HG03159 (cell line): ENCODE measurements around the gene SFXN3.

Source experiments
- ATAC-seq: cut with Tn5 transposase; IDR thresholded peaks from one replicate; pipeline ENCODE4 v1.9.1; 2021; ENCODE audit warnings: mild to moderate bottlenecking, moderate library complexity; ENCODE audit not compliant: unreplicated experiment

Gene SFXN3

DNA sequence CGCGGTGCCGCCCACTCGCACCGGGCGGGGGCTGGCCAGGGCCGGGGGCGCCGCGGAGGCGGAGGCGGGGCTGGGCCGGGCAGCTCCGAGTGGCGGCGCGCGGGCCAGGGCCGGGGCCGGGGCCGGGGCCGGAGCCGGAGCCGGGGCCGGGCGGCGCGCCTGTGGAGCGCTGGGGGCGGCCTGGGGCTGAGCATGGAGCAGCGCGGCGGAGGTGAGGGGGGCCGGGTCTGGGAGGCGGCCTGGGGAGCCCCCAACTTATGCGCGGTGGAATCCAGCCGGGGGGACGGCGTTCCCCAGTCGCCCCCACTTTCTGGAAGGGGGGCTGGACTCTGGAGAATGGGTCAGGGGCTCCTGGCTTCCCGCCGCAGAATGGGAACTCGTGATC lies 31.3 kb upstream of the SFXN3 start, which contains the start of gene LZTS2:
LZTS2 (plus strand) TSS at position 67 of the 385 bp plus-strand sequence. CDS start 2,731 bp downstream, outside the sequence.
- ATAC-seq: peak; percentile 9

DNA sequence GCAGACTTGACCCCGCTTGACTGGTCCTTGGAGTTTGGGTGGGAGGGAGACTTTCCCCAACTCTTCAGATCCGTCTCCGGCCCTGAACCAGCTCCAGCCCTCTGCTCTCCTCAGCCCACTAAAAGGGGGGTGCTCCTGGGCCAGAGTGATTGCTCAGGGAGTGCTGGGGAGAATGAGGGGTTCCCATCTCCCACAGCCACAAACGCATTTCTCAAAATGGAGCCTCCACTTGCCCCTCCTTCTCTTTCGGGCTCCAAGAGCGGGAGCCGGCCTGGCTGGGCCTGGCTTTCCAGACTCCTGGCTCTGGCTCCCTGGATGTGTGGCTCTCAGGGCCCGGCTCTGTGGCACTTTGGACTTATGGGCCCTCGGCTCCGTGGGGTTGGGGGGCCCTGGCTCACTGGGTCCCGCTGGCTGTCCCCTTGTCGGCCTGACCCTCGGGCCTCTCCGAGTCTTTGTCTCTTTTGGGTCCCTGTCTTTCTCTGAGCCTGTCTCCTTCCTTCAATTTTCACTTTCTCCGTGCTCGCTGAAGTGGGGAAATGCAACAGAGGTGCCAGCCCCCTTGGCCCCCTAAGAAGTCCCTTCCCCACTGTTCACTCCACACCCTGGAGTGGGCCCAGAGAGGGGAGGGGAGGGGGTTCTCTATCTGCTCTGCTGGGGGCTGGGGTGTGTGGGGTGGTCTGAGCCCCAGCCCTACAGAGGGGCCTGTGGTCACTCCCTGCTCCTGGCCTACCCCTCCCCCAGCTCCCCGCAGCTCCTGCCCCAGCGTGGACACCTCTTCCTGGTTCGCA lies 30.7 kb upstream of the SFXN3 start:
- no peak for ATAC-seq

DNA sequence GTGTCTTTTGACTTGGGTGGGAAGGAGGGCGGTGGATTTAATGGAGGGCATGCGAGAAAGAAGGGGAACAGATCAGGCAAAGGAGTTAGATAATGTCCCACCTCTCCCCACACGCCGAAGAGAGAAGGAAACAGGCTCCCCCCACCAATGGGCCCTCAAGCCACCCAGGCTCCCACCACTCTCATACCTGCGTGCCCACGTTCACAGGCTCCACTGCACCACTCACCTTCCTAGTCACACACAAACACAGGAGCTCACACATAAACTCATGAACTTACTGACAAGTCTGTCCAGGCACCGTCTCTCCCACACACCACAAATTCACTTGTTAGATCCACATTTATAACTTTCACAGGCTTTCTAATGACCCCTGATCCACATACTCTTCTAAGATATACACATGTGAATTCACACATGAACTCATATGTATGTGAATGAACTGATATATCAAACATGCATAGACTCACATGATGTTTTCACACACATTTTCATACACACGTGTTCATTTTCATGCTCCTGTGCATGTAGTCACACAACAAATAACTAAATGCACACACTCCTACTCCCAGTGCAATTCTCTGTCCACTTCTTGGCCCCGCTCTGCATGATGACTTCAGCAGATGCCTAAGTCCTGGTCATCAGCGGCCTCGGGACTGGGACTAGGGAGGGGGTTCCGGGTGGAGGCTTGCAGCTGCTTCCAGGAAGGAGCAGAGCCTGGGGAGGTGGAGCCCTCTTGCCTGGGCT lies 29.9 kb upstream of the SFXN3 start:
- no peak for ATAC-seq

DNA sequence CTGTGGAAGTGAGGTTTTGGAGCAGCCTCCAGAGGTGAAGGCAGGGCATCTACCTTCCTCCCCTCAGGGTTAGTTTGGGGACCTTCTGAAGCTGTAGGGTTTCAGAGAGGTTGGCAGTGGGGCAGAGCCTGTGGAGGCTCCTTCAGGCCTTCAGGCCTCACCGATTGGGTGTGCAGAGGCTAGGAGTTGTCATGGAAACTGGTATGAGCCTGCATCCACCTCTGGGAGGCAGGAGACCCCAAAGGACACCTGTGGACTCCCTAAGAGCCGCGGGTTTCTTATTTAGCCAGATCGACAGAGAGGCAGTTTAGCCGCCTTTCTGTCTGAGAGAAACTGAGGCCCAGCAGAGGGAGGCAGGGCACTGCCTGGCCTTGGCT lies 29.4 kb upstream of the SFXN3 start:
- ATAC-seq: no peak

DNA sequence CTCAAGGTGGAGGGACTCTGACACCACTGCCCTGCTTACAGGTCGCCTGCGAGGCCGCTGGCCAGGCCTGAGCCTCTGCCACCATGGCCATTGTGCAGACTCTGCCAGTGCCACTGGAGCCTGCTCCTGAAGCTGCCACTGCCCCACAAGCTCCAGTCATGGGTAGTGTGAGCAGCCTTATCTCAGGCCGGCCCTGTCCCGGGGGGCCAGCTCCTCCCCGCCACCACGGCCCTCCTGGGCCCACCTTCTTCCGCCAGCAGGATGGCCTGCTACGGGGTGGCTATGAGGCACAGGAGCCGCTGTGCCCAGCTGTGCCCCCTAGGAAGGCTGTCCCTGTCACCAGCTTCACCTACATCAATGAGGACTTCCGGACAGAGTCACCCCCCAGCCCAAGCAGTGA lies 28.6 kb upstream of the SFXN3 start:
- no peak for ATAC-seq

DNA sequence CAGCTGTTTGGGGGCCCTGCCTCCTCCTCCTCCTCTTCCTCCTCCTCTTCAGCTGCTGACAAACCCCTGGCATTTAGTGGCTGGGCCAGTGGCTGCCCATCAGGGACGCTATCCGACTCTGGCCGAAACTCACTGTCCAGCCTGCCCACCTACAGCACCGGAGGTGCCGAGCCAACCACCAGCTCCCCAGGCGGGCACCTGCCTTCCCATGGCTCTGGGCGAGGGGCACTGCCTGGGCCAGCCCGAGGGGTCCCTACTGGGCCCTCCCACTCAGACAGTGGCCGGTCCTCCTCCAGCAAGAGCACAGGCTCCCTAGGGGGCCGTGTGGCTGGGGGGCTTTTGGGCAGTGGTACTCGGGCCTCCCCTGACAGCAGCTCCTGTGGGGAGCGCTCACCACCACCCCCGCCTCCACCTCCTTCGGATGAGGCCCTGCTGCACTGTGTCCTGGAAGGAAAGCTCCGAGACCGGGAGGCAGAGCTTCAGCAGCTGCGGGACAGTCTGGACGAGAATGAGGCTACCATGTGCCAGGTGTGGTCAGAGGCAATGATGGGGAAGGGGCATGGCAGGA lies 27.3 kb upstream of the SFXN3 start:
- no peak for ATAC-seq

DNA sequence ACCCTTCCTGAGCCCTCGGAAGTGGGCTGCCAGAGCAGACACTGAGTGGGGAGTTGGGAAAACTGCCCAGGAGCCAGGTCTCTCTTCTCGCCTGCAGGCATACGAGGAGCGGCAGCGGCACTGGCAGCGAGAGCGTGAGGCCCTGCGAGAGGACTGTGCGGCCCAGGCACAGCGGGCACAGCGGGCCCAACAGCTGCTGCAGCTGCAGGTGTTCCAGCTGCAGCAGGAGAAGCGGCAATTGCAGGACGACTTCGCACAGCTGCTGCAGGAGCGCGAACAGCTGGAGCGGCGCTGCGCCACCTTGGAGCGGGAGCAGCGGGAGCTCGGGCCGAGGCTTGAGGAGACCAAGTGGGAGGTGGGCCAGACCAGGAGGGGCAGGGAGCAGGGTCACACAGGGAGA lies 25.7 kb upstream of the SFXN3 start:
- ATAC-seq: no peak

DNA sequence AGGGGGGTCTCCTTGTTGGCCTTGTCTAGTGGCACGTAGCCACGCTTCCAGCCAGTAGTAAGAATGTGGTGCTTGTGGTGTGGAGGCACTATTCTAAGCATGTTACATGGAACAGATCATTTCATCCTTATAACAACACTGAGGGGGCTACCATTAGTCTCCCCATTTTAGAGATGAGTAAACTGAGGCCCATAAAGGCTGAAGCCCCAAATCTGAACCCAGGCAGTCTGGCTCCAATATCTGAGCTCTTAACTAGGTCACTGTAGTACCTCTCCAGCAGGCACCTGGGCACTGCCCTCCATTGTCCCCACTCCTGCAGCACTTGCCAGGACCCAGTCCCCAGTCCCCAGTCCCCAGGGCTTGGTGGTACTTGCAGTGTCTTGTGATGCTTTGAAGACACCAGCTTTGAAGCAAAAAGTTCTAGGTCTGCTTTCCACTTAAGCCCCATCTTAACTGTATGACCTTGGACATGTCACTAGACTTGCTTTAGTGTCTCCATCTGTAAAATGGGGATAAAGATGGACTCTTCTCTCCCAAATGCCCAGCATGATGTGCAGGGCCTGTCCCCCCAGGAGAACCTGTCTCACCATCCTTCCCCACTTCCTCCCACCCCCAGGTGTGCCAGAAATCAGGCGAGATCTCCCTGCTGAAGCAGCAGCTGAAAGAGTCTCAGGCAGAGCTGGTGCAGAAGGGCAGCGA lies 25.0 kb upstream of the SFXN3 start:
- no peak for ATAC-seq

DNA sequence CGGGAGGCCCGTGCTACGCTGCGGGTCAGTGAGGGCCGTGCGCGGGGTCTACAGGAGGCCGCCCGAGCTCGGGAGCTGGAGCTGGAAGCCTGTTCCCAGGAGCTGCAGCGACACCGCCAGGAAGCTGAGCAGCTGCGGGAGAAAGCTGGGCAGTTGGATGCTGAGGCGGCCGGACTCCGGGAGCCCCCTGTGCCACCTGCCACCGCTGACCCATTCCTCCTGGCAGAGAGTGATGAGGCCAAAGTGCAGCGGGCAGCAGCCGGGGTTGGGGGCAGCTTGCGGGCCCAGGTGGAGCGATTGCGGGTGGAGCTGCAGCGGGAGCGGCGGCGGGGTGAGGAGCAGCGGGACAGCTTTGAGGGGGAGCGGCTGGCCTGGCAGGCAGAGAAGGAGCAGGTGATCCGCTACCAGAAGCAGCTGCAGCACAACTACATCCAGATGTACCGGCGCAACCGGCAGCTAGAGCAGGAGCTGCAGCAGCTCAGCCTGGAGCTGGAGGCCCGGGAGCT lies 24.4 kb upstream of the SFXN3 start:
- ATAC-seq: no peak

DNA sequence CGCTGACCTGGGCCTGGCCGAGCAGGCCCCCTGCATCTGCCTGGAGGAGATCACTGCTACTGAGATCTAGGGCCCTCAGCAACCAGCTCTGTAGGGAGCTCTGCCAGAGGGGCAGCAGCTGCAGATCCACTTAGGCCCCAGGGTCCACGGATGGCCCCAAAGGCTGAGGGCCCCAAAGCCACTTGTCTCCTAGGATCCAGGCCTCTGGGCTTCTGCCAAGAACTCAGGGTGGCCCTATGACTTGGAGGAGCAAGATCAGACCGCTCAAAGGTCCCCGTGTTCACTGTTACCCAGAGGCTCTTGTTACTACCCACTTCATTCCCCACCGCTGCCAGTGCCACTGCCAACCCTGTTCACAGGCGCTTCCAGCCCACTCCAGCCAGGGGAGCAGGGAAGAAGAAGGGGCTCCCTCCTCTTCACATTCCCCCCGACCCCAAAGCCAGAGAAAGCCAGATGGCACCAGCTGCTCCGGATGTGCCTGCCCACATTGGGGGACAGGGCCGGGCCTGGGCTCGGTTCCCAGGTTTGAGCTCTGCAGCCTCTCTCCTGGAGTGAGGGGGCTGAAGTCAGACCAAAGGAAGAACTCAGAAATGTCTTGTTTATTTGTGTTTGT lies 23.8 kb upstream of the SFXN3 start:
- no peak for ATAC-seq

DNA sequence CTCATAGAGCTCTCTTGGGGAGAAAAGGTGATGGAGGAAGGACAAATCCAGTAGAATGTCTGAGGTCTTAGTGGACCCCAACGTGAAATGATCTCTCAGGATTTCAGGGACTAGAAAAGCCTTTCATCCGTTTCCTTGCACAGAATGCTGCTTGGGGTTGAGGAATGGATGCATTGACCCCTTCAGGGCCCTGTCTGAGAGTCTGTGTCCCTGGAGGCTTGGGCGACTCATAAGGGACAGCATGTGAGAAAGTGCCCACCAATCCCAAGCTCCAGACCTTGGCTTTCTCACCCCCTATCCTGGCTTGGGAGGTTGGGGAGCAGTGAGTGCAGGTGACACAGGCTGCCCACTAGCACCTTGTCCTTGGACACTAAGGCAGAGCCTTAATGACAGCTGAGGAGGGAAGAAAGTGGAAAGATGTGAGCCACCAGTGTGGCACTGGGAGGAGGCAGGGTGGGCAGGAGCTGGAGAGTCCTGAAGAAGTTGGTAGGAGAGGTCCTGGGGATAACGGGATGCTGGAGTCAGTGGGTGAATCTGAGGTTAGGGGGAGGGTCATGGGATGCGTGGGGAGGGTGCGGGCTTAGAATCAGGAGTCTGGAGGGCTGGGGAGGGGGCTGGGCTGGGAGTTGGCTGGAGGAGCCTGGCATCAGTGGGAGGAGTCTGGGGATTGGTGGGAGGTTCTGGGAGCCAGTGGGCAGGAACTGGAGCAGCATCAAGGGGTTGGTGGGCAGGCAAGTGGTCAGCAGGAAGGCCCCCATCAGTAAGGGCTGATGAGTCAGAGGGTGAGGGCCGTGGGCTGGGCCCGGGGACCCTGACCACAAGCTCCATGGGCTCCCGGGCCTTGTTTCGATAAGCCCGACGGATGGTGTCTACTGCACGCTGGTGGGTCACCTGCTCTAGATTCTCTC lies 22.9 kb upstream of the SFXN3 start:
- no peak for ATAC-seq

DNA sequence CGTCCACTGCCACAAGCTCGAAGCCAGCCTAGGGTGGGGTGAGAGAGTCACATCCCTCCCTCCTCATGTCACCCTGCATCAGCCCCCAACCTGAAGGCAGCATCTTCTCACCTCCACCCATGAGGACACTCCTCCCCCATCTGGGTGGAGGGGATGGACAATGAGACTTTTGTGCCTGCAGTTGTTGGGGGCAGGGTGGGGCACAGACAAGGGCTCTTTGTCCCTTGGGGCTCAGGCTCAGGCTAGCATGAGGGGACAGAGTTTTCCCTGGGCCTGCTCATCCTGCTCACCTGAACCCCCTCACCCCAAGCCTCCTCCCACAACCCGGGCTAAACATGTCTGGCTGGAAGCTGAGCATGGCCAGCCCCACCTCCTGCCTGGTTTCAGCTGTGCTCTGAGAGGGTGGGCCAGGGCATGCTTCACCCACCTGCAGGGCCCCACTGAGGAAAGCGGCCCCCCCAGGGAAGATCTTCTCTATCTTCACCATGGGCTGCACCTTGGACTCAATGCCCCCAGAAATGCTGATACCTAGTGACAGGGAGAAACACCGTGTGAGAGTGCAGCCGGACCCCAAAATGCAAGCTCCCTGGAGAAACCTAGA lies 22.1 kb upstream of the SFXN3 start:
- no peak for ATAC-seq

DNA sequence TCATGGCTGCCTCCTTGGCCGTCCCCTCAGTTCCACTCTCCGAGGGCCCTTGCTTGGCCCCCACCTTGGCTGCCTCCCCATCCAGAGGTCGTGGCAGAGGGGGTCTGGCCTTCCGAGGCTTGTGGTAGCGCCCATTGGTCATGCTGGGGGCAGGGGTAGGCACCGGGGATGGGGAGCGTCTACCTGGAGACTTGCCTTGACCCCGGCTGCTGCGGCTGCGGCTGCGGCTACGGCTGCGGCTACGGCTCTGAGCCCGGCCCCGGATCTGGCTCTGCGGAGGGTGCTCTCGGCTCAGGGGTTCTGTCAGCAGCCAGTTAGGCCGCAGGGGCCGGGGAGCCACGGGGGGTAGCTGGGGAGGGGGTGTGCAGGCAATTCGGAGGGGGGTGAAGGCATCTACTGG lies 20.7 kb upstream of the SFXN3 start:
- ATAC-seq: no peak

DNA sequence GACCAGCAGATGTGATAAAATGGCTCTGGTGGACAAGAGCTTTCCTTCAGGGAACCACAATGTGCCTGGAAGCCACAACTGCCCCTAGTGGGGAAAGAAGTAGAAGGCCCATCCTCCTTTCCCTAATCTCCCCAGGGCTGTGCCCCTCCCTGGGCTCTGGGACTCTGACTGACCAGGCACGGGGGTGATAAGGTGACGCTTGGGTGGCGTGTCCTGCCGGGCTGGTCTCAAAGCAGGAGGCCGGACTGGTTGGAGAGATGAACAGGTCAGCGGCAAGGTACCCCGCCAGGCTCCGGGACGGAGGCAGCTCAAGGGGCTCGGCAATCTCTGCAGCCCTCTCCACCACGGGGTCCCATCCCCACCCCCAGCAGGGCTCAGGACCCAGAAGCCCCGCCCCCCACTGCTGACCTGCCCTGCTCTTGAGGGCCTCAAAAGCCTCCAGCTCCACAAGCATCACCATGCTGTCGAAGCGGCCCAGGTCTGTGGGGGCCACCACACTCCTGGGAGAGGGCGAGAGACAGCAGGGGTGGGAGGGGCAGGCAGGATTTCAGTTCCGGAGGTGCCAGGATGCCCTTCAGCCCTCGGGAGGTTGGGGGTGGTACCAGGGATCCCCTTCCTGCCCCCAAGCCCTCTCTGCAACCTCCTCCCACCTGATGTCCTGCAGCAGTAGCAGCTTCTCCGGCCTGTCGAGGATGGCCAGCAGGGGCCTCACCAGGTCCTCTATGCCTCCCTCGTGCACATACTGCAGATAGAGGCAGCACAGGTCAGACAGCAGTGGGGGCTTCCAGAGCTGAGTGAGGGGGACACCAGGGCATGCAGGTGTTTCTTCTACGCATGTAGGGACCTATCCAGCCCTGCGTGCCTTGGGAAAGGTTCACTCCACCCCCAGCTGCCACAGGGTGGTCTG lies 19.3 kb upstream of the SFXN3 start:
- ATAC-seq: no peak

DNA sequence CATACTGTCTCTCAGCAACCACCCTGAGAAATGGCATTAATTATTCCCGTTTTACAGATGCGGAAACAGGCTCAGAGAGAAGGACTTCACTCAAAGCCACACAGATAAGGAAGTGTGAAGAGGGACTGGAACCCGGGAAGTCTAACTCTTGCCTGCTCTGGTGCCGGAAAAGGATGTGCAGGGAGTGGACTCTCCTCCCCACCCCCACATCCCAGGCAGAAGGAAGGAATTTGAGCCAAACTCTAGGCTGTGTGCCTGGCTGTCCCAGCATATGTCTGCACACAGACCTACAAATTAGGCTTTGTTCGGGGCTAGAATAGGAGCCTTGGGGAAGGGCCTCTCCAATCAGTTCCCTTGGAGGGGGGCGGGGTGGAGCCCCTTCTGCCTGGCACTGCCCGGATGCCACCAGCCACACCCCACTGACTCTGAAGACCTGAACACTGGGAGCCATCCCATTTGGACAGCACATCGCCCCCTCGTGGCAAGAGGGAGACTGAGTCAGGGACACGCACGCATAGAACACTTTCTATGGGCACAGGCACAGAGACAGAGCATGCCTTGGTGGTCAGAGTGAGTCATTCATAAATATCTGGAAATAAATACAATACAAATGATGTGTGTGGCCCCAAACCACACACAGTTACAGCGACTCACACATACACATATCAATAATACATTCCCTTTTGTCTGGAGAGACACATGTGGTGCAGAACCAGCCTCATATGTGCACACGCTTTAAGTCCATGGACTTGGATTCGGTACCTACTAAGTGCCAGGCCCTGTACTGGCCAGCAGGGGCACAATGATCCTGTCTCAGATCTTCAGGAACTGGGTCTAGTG lies 18.3 kb upstream of the SFXN3 start:
- ATAC-seq: peak; percentile 78

DNA sequence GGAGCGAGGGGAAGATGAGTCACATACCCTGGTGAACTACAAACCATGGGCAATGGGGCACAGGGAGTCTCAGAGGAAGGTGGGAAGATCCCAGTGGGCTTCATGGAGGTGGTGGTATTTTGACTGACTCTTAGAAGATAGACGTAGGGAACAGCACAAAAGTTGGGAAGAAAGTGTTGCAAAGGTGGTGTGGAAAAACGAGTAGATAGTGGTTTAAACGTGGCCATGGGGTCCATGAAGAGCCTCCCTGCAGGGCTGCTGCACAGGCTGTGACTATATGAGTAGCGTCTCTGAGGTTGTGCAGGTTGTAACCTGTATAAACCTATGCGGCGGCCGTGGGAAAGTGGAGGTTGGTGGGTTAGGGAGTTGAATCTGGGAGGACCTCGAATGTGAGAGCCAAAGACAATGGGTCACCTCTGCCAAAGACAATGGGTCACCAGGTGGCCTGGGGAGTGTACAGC lies 17.6 kb upstream of the SFXN3 start:
- ATAC-seq: no peak

DNA sequence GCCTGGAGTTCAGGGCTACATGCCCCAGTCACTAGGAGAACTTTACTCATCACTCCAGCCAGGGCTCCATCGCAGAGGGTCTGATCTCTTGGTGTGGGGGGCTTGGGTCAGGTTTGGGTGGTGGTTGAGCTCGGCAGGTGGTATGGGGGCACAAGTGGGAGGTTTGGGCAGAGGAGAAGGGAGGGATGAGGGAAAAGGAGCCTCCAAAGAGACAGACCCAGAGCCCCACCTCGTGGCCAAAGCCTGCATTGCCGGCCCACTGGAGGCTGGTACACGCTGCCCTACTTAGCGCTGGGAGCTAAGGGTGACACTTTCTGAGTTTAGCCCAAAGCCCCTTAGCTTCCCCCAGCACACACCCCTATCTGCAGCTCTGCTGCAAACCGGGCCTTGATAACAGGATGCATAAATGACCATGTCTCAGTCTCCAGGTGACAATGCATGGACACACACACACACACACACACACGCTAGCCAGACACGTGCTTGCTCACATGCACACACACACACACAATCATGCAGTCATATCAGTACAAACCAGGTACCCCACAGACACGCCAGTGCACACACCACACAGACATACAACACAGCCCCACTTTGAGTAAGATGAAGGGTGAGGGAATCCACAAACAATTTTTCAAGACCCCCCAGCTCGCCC lies 16.7 kb upstream of the SFXN3 start:
- no peak for ATAC-seq
